Nephron (organoid): ENCODE data around the gene NTM.

Source experiments
- H3K27ac Mint-ChIP-seq, 3 experiments: 2 replicates each; pipeline ENCODE4 v1.8.0; 2020; ENCODE audit warnings: mixed read lengths in 3 of 3, mild to moderate bottlenecking in 2 of 3, moderate library complexity in 1 of 3
- H3K27me3 Mint-ChIP-seq: 2 replicates; pipeline ENCODE4 v1.8.0; 2021; ENCODE audit warnings: low read depth, mild to moderate bottlenecking, moderate library complexity, mixed read lengths
- H3K36me3 Mint-ChIP-seq: 2 replicates; pipeline ENCODE4 v1.8.0; 2020; ENCODE audit warnings: low read depth, mixed read lengths
- H3K4me1 Mint-ChIP-seq: 2 replicates; pipeline ENCODE4 v1.8.0; 2020; ENCODE audit warnings: mixed read lengths
- H3K4me3 Mint-ChIP-seq, 3 experiments: 2 replicates each; pipeline ENCODE4 v1.8.0; 2020; ENCODE audit warnings: mild to moderate bottlenecking in 3 of 3, mixed read lengths in 3 of 3, moderate library complexity in 2 of 3
- H3K9me3 Mint-ChIP-seq: 2 replicates; pipeline ENCODE4 v1.8.0; 2020; ENCODE audit warnings: mixed read lengths
- TF ChIP-seq, protein P1 (sequence below), 3 experiments: fragments of 200-600 bp; sonication (generic); IDR thresholded peaks; one replicate each; pipeline ENCODE4 v1.5.0; 2021; ENCODE audit warnings: antibody characterized with exemption in 3 of 3; ENCODE audit not compliant: unreplicated experiment in 3 of 3

Gene NTM

DNA sequence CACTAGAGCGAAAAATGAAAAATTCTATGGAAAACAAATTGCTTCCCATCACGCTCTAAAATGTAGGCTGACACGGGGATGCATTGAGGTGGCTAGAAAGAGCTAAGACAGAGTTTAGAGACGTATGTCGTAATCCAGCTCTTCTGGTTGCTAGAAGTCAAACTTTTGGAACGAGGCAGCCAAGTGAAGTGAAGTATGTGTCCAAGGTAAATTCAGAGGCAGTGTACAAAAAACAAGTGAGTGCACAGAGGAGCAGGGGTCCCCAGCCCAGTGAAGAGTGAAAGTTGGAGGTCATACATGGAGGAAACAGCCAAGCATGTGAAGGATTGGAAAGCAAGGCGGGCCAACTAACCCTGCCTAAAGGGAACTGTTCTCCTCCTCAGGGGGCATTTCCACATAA, 528.5 kb downstream of the NTM start:
- Mint-ChIP-seq H3K27me3 (peaks cover 9% of the 10 kb centered on the region), H3K9me3 (no peaks in the 10 kb centered on the region), H3K36me3 (no peaks in the 10 kb centered on the region), H3K27ac (peak overlapping the region in 2 of 3 experiments; percentile 21 to 56), H3K4me3 (no peak overlapping the region), H3K4me1 (peaks cover 54% of the 10 kb centered on the region)
- TF ChIP-seq, protein P1, sequence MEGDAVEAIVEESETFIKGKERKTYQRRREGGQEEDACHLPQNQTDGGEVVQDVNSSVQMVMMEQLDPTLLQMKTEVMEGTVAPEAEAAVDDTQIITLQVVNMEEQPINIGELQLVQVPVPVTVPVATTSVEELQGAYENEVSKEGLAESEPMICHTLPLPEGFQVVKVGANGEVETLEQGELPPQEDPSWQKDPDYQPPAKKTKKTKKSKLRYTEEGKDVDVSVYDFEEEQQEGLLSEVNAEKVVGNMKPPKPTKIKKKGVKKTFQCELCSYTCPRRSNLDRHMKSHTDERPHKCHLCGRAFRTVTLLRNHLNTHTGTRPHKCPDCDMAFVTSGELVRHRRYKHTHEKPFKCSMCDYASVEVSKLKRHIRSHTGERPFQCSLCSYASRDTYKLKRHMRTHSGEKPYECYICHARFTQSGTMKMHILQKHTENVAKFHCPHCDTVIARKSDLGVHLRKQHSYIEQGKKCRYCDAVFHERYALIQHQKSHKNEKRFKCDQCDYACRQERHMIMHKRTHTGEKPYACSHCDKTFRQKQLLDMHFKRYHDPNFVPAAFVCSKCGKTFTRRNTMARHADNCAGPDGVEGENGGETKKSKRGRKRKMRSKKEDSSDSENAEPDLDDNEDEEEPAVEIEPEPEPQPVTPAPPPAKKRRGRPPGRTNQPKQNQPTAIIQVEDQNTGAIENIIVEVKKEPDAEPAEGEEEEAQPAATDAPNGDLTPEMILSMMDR (IDR thresholded peaks at IDR 0.05; ENCODE audit: unreplicated experiment in 3 of 3) = no peak

DNA sequence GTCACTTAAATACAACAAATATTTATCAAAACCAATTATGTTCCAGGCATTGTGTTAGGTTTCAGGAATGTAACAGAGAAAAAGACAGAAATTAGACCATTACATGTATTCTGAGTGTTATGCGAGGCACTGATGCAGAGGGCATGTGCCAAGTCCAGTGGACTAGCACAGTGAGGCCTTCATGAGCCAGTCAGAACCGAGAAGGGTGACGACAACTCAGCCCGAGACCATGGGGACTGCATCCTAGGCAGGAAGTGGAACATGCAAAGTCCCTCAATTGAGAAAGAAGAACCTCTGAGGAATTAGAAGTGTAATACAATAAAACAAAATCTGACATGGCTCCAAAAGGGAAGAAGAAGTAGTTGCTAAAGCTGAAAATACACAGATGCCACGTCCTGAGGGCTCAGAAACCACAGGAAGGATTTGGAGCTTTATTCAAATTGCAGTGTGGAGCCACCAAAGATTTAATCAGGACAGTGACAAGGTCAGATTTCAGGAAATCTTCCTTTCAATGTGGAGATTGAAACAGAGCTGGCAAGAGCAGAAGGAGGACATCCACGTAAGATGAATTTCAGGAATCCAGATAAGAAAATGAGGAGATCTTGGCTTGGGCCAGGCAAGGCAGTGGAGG, 529.6 kb downstream of the NTM start:
- TF ChIP-seq, protein P1 (IDR thresholded peaks at IDR 0.05; ENCODE audit: unreplicated experiment in 3 of 3) = no peak
- Mint-ChIP-seq H3K27me3 (peaks cover 12% of the 10 kb centered on the region), H3K27ac (peak overlapping the region in 2 of 3 experiments; percentile 3 to 8), H3K4me3 (no peak overlapping the region), H3K4me1 (peaks cover 44% of the 10 kb centered on the region), H3K36me3 (no peaks in the 10 kb centered on the region), H3K9me3 (no peaks in the 10 kb centered on the region)

DNA sequence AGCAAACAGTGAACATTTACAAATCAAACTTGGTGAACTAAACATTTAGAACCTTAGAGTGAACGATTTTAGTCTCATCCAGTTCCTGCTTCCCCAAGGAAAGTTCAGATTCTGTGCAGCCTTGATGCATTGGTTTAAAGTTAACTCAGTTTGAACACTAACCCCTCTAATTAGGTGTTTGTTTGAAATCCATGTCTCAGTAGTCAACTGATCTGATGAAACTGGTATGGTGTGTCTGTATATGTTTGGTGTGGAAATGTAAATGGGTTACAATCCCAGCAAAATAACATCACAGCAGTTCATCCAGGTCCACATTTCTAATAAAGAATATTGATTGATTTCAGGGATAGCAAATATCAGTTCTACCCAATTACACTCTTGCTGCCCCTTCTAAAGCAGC, 532.0 kb downstream of the NTM start:
- Mint-ChIP-seq H3K4me3 (no peak overlapping the region), H3K4me1 (peaks cover 54% of the 10 kb centered on the region), H3K27ac (no peak overlapping the region), H3K36me3 (no peaks in the 10 kb centered on the region), H3K27me3 (peaks cover 24% of the 10 kb centered on the region), H3K9me3 (no peaks in the 10 kb centered on the region)
- TF ChIP-seq, protein P1 (IDR thresholded peaks at IDR 0.05; ENCODE audit: unreplicated experiment in 3 of 3) = no peak

DNA sequence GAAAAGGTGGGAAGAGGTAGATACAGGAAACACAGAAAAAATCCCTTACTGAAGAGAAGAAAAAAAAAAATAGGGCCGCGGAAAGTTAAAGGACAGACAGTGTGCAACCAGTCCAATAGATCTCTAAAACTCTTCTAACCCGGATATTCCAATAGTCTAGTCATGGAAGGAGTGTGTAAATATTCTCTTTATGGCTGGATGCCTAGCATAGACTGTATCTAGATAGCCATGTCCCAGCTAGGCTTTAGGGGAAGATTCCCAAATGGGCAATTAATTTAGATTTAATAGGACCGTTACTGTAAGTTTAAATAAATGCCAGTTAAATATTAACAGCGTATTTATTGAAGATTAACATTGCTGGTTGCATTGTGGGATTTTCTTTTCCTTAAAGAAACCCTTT, 532.7 kb downstream of the NTM start:
- Mint-ChIP-seq H3K27me3 (peaks cover 26% of the 10 kb centered on the region), H3K4me1 (peaks cover 50% of the 10 kb centered on the region), H3K4me3 (no peak overlapping the region), H3K36me3 (no peaks in the 10 kb centered on the region), H3K9me3 (no peaks in the 10 kb centered on the region), H3K27ac (peak overlapping the region; percentile 14 to 47 (median 47))
- TF ChIP-seq, protein P1 (IDR thresholded peaks at IDR 0.05; ENCODE audit: unreplicated experiment in 3 of 3) = no peak

DNA sequence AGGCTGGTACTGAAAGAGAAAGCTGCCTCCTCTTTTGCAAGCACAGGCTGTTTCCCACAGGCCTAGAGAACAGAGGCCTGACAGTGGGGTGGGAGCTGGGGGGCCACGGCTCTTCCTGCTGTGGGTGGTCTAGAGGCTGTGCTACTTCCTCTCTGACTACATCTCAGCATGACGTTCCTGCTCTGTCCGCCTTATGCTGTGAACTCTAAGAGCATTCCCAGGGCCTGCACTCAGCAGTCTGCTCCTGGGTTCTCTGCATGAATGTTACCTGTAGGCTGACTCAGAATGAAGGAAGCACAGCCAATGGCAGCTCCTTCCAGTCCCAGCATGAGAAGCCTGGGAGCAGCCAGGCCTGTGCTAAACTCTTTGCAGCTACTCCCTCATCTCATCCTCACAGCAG, 534.3 kb downstream of the NTM start:
- Mint-ChIP-seq H3K9me3 (no peaks in the 10 kb centered on the region), H3K36me3 (no peaks in the 10 kb centered on the region), H3K4me3 (no peak overlapping the region), H3K4me1 (peaks cover 44% of the 10 kb centered on the region), H3K27me3 (peaks cover 42% of the 10 kb centered on the region), H3K27ac (peak overlapping the region; percentile 11 to 60 (median 40))
- TF ChIP-seq, protein P1 (IDR thresholded peaks at IDR 0.05; ENCODE audit: unreplicated experiment in 3 of 3) = no peak

DNA sequence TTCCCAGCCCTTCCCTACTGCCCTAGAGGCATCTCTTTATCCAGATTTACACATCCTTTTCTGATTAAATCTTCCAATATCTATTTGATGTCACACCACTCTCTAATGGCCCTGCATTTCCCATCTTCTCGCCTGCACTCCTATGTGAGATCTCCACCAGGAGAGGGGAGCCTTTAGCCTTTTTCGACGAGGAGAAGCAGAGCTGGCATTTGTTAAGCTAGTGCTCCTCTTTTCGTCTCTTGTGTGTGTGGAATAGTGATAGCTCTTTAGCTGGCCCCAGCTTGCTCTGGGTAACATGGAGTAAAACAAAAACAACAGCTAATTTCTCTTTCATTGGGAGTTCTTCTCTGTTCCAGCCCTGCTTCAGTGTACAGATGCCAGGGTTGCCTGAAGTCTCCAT, 536.5 kb downstream of the NTM start:
- no peak overlapping the region for H3K4me3 Mint-ChIP-seq
- no peaks in the 10 kb centered on the region for H3K9me3 Mint-ChIP-seq
- peaks cover 36% of the 10 kb centered on the region for H3K4me1 Mint-ChIP-seq
- peak overlapping the region in 2 of 3 experiments; percentile 4 to 65 for H3K27ac Mint-ChIP-seq
- peaks cover 50% of the 10 kb centered on the region for H3K27me3 Mint-ChIP-seq
- TF ChIP-seq, protein P1 (IDR thresholded peaks at IDR 0.05; ENCODE audit: unreplicated experiment in 3 of 3) = peak; percentile 14 to 23 (median 18)
- H3K36me3 Mint-ChIP-seq = no peaks in the 10 kb centered on the region
